Measurements from ENCODE around the gene TMEM174.

The TMEM174 gene, protein sequence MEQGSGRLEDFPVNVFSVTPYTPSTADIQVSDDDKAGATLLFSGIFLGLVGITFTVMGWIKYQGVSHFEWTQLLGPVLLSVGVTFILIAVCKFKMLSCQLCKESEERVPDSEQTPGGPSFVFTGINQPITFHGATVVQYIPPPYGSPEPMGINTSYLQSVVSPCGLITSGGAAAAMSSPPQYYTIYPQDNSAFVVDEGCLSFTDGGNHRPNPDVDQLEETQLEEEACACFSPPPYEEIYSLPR

GRCh38 chr5:73172951-73173350 lies at the start of gene TMEM174:
TSS of gene TMEM174 (plus strand) at chr5:73173193. CDS start at chr5:73173244, 51 bp downstream.
- no peak for DNase-seq

DNA sequence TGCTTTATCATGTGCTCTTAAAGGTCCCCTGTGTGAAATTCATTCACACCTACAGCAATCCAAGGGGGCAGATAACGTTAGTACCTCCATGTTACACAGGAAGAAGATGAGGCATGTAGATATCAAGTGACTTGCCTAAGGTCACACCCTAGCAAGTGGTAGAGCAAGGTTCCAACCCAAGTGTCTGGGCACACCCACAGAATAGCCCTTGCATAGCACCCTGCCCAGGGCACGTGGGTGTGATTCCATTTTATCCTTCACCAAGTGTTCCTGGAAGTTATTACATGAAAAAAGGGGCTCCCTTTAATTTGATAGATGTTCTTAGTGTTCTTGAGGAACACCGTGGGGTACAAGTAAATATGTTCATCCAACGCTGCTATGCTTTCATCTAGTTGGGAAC lies 47.7 kb upstream of the TMEM174 start:
- DNase-seq: no peak

GRCh38 chr5:73126381-73126780 lies 46.6 kb upstream of the TMEM174 start:
- DNase-seq: peak; percentile 44 to 81

GRCh38 chr5:73126957-73127356 lies 46.0 kb upstream of the TMEM174 start:
- DNase-seq: no peak

DNA sequence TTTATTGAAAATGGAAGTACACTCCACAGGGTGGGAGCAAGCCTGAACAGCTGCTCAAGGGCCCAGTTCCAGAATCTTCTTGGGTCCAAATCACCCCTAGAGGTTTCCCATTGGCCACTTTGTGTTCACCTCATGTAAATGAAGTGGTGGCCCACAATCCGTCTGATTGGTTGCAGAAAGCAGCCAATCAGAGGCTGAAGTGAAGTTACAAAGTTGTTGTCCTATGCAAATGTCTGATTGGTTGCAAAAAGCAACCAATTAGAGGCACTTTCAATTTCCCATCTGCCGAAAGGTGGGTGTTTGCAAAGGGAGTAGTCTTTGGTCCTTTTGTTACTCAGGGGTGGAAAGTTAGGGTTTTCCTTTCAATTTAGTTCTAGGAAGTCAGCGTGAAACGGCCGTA lies 43.9 kb upstream of the TMEM174 start:
- DNase-seq: no peak

DNA sequence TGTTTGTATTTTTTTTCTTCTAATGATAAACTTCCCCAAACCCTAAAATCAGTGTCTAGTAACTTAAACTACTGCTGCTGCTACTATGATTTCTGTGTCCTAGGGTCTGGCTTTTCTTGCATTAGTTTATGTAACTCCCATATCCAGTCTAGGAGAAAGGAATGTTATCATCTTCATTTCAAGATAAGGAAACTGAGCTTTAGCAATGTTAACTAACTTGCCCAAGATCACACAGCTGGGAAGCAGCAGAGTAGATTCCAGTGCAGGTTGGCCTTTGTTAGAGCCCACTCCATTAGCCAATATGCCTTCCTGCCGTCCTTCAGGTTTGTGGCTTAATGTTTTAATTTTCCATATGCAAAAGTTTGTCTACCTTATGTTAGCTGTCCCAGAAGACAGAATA lies 42.2 kb upstream of the TMEM174 start:
- DNase-seq: no peak

GRCh38 chr5:73131711-73132425 lies 41.1 kb upstream of the TMEM174 start:
- DNase-seq: no peak

DNA sequence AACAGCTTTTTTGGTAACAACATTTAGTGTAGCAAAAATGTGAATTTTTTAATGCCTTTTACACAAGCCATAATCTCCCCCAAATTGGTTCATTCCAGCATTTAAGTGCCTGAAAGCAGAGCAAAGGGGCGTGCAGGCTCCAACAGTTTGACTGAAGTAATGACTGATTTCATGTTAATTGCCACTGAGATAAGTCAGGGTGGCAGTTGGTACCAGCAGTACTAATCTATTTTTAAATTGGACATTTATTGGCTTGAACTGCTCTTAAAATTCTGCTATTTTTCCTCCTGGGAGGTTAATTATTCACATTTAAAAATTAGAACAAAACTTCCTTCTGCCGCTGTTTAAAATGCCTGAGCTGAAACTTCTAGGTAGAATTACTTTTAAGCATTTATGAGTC lies 40.2 kb upstream of the TMEM174 start:
- DNase-seq: no peak

DNA sequence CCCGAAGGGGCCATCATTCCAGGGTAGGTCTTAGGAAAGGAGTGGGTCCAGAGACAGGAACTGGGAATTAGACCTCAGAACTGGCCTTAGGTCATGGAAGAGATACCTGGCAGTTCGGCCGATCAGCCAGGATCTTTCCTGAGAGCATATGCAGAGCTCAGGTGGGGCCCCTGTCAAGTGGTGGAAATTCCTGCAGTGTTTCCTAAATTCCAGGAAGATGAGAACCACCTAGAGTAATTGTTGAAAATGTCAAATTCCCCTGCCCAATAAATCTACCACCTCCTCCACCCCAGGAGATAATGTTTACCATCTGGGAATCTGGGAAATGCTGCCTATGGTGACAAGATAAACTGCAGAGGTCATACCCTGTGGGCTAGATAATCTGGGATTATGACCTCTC lies 38.0 kb upstream of the TMEM174 start:
- DNase-seq: no peak

- no peak for DNase-seq
These were observed 37.5 kb upstream of the TMEM174 start for GRCh38 chr5:73135429-73136054.

GRCh38 chr5:73136055-73136562 lies 36.9 kb upstream of the TMEM174 start:
- DNase-seq: no peak

DNA sequence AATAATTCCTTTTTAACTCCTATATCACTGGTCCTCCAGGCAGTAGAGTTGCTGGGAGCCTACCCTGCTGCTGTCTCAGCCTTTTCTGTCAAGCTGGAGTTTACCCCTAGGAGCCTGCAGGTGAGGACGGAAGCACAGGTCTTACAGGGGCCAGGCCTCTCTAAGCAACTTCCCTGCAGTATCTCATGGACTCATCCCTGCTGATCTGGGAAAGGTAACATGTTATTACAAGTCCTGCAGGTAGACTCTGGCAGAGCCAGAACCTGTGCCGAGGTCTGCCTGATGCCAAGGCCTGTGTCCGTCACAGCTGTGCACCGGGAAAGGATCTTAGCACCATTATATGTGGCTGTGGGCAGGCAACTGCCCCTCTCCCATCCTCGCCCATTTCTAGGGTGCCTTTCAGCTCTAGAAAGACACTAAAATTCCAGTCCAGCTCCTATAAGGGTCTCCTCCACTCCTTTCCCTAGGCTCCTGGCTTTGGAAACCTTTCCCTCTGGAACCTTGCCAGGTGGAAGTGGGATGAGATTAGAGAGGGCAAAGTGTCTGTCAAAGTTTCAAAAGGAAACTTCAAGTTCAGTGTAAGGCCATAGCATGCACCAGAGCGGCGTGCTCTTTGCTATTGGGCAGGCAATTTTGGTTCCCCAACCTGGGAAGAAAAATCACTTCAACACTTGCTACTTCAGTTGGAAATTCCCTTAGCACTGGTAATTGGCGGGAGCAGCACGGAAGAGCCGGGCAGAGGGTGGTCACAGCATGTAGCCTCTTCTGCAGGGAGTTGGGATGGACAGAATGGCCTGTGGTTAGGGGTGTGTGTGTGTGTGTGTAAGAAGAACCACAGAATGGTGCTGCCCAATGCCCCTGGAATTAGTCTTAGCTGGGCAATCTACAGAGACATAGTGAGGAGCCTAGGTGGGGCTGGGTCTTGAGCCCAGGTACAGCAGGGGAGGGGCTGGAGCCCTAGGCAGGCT lies 35.1 kb upstream of the TMEM174 start:
- no peak for DNase-seq

GRCh38 chr5:73139485-73139884 lies 33.5 kb upstream of the TMEM174 start:
- DNase-seq: no peak

- no peak for DNase-seq
These were observed 32.2 kb upstream of the TMEM174 start for GRCh38 chr5:73140801-73141200.

DNA sequence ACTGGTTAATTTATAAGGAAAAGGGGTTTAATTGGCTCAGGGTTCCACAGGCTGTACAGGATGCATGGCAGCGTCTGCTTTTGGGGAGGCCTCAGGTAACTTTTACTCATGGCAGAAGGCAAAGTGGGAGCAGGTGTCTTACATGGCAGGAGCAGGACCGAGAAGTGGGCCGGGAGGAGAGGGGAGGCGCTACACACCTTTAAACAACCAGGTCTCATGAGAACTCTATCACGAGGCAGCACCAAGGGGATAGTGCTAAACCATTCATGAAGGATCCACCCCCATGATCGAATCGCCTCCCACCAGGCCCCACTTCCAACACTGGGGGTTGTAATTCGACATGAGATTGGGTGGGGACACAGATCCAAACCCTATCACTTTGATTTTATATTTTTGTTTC lies 31.0 kb upstream of the TMEM174 start:
- no peak for DNase-seq

DNA sequence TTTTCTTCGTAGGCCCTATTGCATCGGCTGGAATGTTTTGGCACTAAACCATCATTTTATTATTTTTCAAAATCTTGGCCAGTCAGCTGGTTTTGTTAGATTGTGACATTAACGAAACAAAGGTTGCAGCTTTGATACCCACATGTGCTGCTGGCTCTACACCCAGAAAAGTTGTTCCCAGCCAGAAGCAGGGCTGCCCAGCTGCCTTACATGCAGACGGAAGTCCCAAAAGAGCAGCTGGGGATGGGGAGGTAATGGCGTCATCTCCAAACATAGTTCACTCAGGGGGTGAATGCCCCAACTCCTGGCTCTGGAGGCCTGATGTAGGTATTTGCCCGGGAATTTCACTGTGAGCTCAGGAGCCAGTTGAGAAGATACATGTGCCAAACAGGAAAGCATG lies 29.3 kb upstream of the TMEM174 start:
- DNase-seq: no peak

DNA sequence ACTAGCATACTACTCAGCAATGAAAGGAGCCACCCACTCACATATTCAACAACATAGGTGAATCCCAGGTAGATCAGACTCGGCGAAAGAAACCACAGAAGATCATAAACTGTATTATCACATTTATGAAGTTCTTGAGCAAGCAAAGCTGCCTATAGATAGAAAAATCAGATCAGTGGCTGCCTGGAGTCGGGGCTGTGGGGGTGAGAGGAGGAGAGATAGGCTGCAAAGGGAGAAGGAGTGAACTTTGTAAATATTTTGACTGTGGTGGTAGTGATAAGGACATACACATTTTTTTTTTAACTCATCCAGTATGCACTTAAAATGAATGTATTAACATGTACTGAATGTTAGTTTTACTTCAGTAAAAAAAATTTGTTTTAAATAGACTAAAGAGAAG lies 23.5 kb upstream of the TMEM174 start:
- no peak for DNase-seq

DNA sequence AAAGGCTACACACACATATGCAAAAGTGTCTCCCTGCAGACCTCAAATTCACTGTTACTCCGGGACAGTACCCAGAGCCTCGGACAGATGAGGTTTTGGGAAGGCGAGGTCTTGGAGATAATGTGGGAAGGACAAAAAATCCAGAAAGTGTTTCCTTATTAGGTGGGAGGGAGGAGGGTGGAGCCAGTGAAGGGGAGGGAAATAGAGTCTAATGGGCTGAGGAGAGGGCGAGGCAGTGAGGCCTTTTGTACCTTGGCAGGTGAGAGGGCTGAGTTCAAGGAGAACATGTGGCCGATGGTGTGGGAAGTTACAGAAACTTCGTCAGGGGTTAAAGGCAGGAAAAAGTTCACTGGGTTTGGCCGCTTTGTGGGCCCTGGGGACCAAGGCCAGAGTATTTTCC lies 22.1 kb upstream of the TMEM174 start:
- no peak for DNase-seq

DNA sequence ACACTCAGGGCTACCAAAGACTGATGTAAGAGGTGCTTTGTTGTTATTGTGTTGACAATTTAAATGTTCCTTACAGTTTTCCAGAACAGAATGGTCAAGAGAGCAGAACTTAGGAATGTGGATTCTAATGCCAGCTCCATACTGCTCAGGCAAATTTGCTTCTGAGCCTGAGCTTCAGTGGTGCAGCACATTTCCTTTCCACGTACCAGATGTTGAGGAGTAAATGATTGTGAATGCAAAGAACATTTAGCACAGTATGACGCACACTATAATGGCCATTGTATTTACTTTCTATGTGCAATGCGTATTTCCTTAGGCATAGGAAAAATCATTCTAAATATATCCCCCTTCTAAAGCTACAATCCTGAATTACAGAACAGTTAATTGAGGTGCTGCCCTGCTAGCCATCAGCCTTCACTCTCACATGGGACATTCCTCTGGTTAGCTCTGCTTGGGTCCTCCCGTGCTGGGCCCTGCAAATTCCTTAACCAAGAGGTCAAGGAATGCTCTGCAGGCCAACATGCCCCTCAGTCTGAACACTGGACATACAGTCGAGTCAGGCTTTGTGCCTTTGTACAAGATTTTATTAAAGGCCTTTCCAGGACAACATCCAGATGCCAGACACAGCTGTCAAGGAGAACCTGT lies 21.1 kb upstream of the TMEM174 start:
- no peak for DNase-seq

DNA sequence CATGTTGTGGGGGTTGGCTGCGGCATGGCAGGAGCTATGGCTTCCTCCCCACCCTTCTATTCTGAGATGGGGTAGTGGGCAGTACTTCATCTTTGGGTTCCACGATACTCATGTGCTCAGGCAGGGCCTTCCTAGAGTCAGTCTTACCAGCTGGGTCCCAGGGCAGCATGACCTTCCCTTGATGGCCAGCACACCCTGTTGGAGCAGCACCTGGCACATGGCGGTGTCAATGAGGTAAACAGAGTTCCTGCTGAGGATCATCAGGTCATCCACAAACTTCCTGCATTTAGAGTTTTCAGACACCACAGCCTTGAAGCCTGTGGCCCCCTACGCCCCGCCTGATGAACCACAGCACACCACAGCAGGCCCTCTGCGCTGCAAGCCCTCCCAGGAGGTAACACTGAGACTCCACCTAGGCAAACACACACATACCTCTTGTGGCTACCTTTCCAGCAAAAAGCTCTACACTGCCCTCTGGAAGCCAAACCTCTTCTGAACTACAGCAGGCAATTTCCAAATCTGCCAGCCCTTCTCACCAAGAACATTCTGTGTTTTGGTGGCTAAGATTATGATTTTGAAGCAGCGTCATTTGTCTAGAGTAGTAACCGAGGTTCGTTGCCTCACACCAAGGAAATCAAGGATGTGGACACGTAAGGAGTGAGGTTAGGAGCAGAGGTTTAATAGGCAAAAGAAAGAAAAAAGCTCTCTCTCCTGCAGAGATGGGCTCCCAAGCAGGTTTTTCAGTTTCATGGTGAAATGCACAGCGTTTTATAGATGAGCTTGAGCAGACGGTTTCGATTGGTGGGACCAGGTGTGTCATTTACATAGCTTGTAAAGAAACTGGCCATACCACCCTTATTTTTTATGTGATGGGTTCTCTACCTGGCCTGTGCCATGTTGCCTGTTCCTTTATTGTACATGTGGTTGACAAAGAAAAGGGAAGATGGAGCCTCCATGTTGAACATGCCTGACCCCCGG lies 20.3 kb upstream of the TMEM174 start:
- DNase-seq: no peak

DNA sequence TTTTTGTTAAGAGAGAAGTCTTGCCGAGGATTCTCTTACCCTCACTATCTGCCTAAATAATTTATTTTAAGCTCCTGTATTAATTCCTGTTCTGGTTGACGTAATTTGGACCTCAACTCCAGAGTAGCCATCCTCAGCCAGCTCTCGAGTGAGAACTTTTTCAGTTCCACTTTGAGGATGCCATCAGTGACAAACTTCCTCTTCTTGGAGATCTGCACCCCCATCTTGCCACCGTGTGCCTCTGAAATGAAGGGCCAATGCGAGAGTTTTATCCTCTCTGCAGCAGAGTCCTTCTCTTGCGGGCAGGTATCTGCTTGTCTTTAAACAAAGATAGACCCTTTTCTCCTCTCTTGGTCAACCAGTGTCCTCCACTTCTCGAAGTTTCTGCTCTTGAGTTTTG lies 19.5 kb upstream of the TMEM174 start:
- no peak for DNase-seq
